GM12878 (cell line): ENCODE data around the gene APOL4. TPM values are rescaled to one million over a fixed set of nuclear protein-coding genes. Genes with fewer than 3 reads are reported as not detected.

ENCODE experiments used
- ATAC-seq: fragments of 200-7000 bp; cut with Tn5 transposase; 3 replicates; pipeline ENCODE4 v1.9.1; 2020; ENCODE audit warnings: mild to moderate bottlenecking, moderate library complexity
- BruUV-seq: library from RNA; stranded (reverse); fragments of 400-500 nt; replicated peaks from 2 replicates; lab custom pipeline; 2021; lab: Mats Ljungman, UMichigan
- CTCF ChIA-PET: fragments of 300-600 bp; sonication (Branson Sonifier 250); formaldehyde crosslinking; extraction: SDS; loops from one replicate; lab custom pipeline; 2021; ENCODE audit warnings: inconsistent platforms; lab: Yijun Ruan, JAX
- POLR2A ChIA-PET: fragments of 350-600 bp; formaldehyde crosslinking; extraction: SDS; loops from one replicate; lab custom pipeline; 2021; ENCODE audit warnings: inconsistent platforms; lab: Charles Lee
- RAD21 ChIA-PET: fragments of 300-600 bp; sonication (Branson Sonifier 250); formaldehyde crosslinking; loops from one replicate; lab custom pipeline; 2023; ENCODE audit warnings: antibody characterized with exemption; ENCODE audit not compliant: unreplicated experiment; lab: Charles Lee
- SMC1A ChIA-PET: fragments of 300-600 bp; sonication (Branson Sonifier 250); formaldehyde crosslinking; loops from one replicate; lab custom pipeline; 2023; ENCODE audit not compliant: unreplicated experiment, uncharacterized antibody; lab: Charles Lee
- DNase-seq: peaks from one replicate; pipeline ENCODE4 v3.0.0-alpha.2; 2011; ENCODE audit warnings: low read depth, low spot score
- FAIRE-seq: peaks from 3 replicates; lab custom pipeline; 2011; peaks lifted over from hg19 to GRCh38; lab: Jason Lieb, UNC
- H2AFZ ChIP-seq: 2 replicates; pipeline ENCODE4 v1.6.0; 2011; ENCODE audit warnings: low read depth, low read length, control low read depth; ENCODE audit not compliant: control insufficient read depth
- H3K27ac ChIP-seq: 2 replicates; pipeline ENCODE4 v1.5.1; 2011; ENCODE audit warnings: control low read depth; ENCODE audit not compliant: control insufficient read depth, insufficient read depth
- H3K27me3 ChIP-seq, 2 experiments: replicated peaks in 1 of 2; 2 replicates each; pipeline versions ENCODE4 v1.6.0 to v1.6.1; 2011; ENCODE audit warnings: low read length in 1 of 2; ENCODE audit not compliant: control insufficient read depth in 2 of 2, insufficient read depth in 2 of 2
- H3K36me3 ChIP-seq, 2 experiments: 2 replicates each; pipeline ENCODE4 v1.5.1; 2011; ENCODE audit warnings: low read length in 1 of 2; ENCODE audit not compliant: control insufficient read depth in 2 of 2, insufficient read depth in 2 of 2
- H3K4me1 ChIP-seq: 2 replicates; pipeline ENCODE4 v1.6.1; 2011; ENCODE audit warnings: mild to moderate bottlenecking, low read length, moderate library complexity, mixed read lengths; ENCODE audit not compliant: control insufficient read depth, insufficient read depth
- H3K4me2 ChIP-seq: 2 replicates; pipeline ENCODE4 v1.6.0; 2011; ENCODE audit warnings: control low read depth; ENCODE audit not compliant: control insufficient read depth, insufficient read depth
- H3K4me3 ChIP-seq: fragments of 200-600 bp; sonication (generic); 2 replicates; pipeline ENCODE4 v1.5.1; 2016
- H3K79me2 ChIP-seq: 2 replicates; pipeline ENCODE4 v1.6.0; 2011; ENCODE audit warnings: low read length; ENCODE audit not compliant: control insufficient read depth, insufficient read depth
- H3K9ac ChIP-seq: 2 replicates; pipeline ENCODE4 v1.8.0; 2011; ENCODE audit warnings: low read length, control low read depth, mixed read lengths; ENCODE audit not compliant: control insufficient read depth, insufficient read depth
- H3K9me3 ChIP-seq: replicated peaks from 3 replicates; pipeline ENCODE4 v1.5.1; 2011; ENCODE audit warnings: mild to moderate bottlenecking, low read length; ENCODE audit not compliant: control insufficient read depth, insufficient read depth
- H4K20me1 ChIP-seq: 2 replicates; pipeline ENCODE4 v1.6.0; 2011; ENCODE audit not compliant: control insufficient read depth, insufficient read depth
- BHLHE40 ChIP-seq, 2 experiments: fragments of 450-650 bp in 1 of 2; IDR thresholded peaks; 2 replicates each; pipeline ENCODE4 v1.6.1; 2011 to 2017; ENCODE audit warnings: low read depth in 2 of 2, borderline replicate concordance in 1 of 2, improper control_type of control experiment in 1 of 2, low read length in 1 of 2, mild to moderate bottlenecking in 1 of 2
- CBX3 ChIP-seq: fragments of 200-600 bp; sonication (generic); IDR thresholded peaks from 2 replicates; pipeline ENCODE4 v1.6.1; 2016; ENCODE audit warnings: low read depth, borderline replicate concordance
- FOS ChIP-seq: IDR thresholded peaks from 3 replicates; pipeline ENCODE4 v1.6.1; 2011; ENCODE audit warnings: borderline replicate concordance; ENCODE audit not compliant: insufficient read length; ENCODE audit errors: extremely low read depth
- GABPA ChIP-seq: IDR thresholded peaks from 2 replicates; pipeline ENCODE4 v1.6.1; 2014; ENCODE audit warnings: antibody characterized with exemption, low read depth, mild to moderate bottlenecking, inconsistent platforms
- KDM1A ChIP-seq: fragments of 200-600 bp; sonication (generic); IDR thresholded peaks from 2 replicates; pipeline ENCODE4 v1.6.1; 2016; ENCODE audit warnings: borderline replicate concordance
- KLF5 ChIP-seq: fragments of 450-650 bp; IDR thresholded peaks from 2 replicates; pipeline ENCODE4 v1.6.1; 2014; ENCODE audit warnings: mild to moderate bottlenecking; ENCODE audit not compliant: partially characterized antibody
- LARP7 ChIP-seq: fragments of 450-650 bp; IDR thresholded peaks from 2 replicates; pipeline ENCODE4 v1.6.1; 2017; ENCODE audit warnings: mild to moderate bottlenecking
- RAD51 ChIP-seq: fragments of 450-650 bp; IDR thresholded peaks from 2 replicates; pipeline ENCODE4 v1.6.1; 2016; ENCODE audit warnings: moderate library complexity, mild to moderate bottlenecking, inconsistent platforms
- SIN3A ChIP-seq: IDR thresholded peaks from 2 replicates; pipeline ENCODE4 v1.6.1; 2012; ENCODE audit warnings: low read depth, low read length, improper control_type of control experiment
- ZBTB11 ChIP-seq: fragments of 450-650 bp; formaldehyde crosslinking; IDR thresholded peaks from 2 replicates; pipeline ENCODE4 v1.5.0; 2022; ENCODE audit warnings: mild to moderate bottlenecking, missing genetic modification characterization
- ZNF622 ChIP-seq: fragments of 450-650 bp; IDR thresholded peaks from 2 replicates; pipeline ENCODE4 v1.6.1; 2017; ENCODE audit warnings: mild to moderate bottlenecking, inconsistent platforms
- WGBS: methylation state at CpG from one replicate; pipeline ENCODE4 v1.1.6; 2016; ENCODE audit warnings: low lambda C conversion rate; ENCODE audit not compliant: insufficient replicate concordance, insufficient coverage; ENCODE audit errors: missing lambda C conversion rate; 5-methylcytosine and 5-hydroxymethylcytosine counted together
- in situ Hi-C: fragments of 300-500 bp; cut with MboI; formaldehyde crosslinking; loops from 9 replicates; pipeline ENCODE4 v1.14.3; 2018; ENCODE audit warnings: mixed read lengths
- intact Hi-C: fragments of 100-400 bp; cut with micrococcal nuclease; formaldehyde crosslinking; loops from one replicate; pipeline ENCODE4 v1.14.2; 2022; ENCODE audit not compliant: unreplicated experiment
- polyA plus RNA-seq, 11 experiments: library from polyadenylated mRNA; depleted of rRNA in 4 of 11; unstranded in 6 of 11; stranded (reverse) in 5 of 11; fragments of >200 nt; fragmentation: Nextera tagmentation in 4 of 11; fragmentation: Illumina TruSeq in 1 of 11; extraction: Ambion mirVana in 4 of 11; extraction: Trizol in 1 of 11; gene quantifications; 1 replicate in 1 of 11; 2 replicates in 10 of 11; pipeline versions ENCODE4 v1.2.1 to v1.2.3, GENCODE V29; 2011 to 2016; ENCODE audit warnings: inconsistent platforms in 2 of 11, missing spikeins in 2 of 11, low read depth in 1 of 11
- total RNA-seq, 4 experiments: library from RNA; depleted of rRNA in 3 of 4; stranded (reverse); fragments of >200 nt in 3 of 4; fragmentation: Illumina TruSeq in 1 of 4; extraction: Trizol in 1 of 4; gene quantifications; 2 replicates each; pipeline versions ENCODE4 v1.2.1 to v1.2.3, GENCODE V29; 2013 to 2021
- TF ChIP-seq, protein P1 (sequence below): fragments of 450-650 bp; IDR thresholded peaks from 2 replicates; pipeline ENCODE4 v1.6.1; 2017; ENCODE audit warnings: low read depth, mild to moderate bottlenecking, moderate library complexity
- TF ChIP-seq, protein P2 (sequence below), 3 experiments: IDR thresholded peaks in 2 of 3; conservative IDR thresholded peaks in 1 of 3; 2 replicates each; pipeline ENCODE4 v1.5.1; 2011; ENCODE audit warnings: low read depth in 3 of 3, low read length in 3 of 3, mild to moderate bottlenecking in 3 of 3, control low read depth in 2 of 3, moderate library complexity in 2 of 3, inconsistent platforms in 1 of 3, mixed read lengths in 1 of 3; ENCODE audit not compliant: control insufficient read depth in 2 of 3, insufficient read depth in 1 of 3; ENCODE audit errors: extremely low read depth in 1 of 3
- TF ChIP-seq, protein P3 (sequence below): fragments of 450-650 bp; IDR thresholded peaks from 2 replicates; pipeline ENCODE4 v1.6.1; 2016; ENCODE audit warnings: mild to moderate bottlenecking

APOL4 gene
- total and polyA plus RNA-seq, 10 of the 15 experiments (the other 5 are each of a cell fraction or from before 2014, with no cell fraction given): 0.03 to 0.24 (median 0.19) TPM; not detected in 7

DNA sequence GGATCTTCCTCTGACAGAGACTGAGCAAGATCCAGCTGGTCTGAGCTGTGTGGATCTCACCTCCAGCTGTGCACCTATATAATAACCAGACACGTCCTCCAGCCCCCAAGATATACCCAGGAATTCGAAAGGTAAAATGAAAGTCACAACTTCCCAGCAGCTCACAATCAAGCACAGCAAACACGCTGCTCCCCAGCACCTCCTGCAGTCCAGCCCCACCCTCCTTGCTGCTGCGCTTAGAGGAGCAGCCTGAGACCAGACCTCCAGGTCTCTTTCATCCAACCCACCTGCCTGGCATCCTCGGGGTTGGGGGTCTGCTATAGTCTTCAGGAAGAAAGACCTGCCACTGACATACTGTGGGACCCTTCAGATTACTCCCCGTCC is 3.0 kb upstream of the APOL4 start:
- no peak overlapping the region for H3K27ac ChIP-seq
- no peak overlapping the region for H3K4me3 ChIP-seq
- H4K20me1 ChIP-seq: no peaks in the 10 kb centered on the region
- intact Hi-C loops (no loop called here), in situ Hi-C loops (no loop called here)
- DNase-seq: no peak
- no peak overlapping the region for H3K9ac ChIP-seq
- H2AFZ ChIP-seq: no peak overlapping the region
- no peaks in the 10 kb centered on the region for H3K36me3 ChIP-seq
- no peaks in the 10 kb centered on the region for H3K4me1 ChIP-seq
- no peak overlapping the region for H3K4me2 ChIP-seq
- CTCF ChIA-PET: interaction anchor here (1.1 to 1.9 kb wide), 3 partner anchors 10 to 17 kb away, joined by 5 to 7 read pairs (median 6); no protein-coding TSS in a partner anchor
- BruUV-seq: no TSS peak
- POLR2A ChIA-PET: no interaction called here
- FAIRE-seq: no peak
- H3K79me2 ChIP-seq: no peaks in the 10 kb centered on the region
- ATAC-seq: no peak
- no peaks in the 10 kb centered on the region for H3K27me3 ChIP-seq
- 44% methylated on average over 6 of the region's 6 CpGs for WGBS
- RAD21 ChIA-PET: interaction anchor here (1.0 kb wide), 1 partner anchor 9 kb away, joined by 3 read pairs; no protein-coding TSS in a partner anchor
- SMC1A ChIA-PET: interaction anchor here (0.6 to 1.6 kb wide), 4 partner anchors 9 to 35 kb away, joined by 3 to 5 read pairs (median 4); partner anchors contain the start of gene APOL2
- H3K9me3 ChIP-seq: 0 out of 3 replicates have a peak, but pooled peaks cover under 1% of the 10 kb centered on the region
- TF ChIP-seq, protein P1, sequence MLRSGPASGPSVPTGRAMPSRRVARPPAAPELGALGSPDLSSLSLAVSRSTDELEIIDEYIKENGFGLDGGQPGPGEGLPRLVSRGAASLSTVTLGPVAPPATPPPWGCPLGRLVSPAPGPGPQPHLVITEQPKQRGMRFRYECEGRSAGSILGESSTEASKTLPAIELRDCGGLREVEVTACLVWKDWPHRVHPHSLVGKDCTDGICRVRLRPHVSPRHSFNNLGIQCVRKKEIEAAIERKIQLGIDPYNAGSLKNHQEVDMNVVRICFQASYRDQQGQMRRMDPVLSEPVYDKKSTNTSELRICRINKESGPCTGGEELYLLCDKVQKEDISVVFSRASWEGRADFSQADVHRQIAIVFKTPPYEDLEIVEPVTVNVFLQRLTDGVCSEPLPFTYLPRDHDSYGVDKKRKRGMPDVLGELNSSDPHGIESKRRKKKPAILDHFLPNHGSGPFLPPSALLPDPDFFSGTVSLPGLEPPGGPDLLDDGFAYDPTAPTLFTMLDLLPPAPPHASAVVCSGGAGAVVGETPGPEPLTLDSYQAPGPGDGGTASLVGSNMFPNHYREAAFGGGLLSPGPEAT: no peak
- TF ChIP-seq LARP7 (no peak), FOS (no peak), SIN3A (no peak), RAD51 (no peak), KDM1A (no peak), CBX3 (no peak), BHLHE40 (IDR thresholded peaks at IDR 0.05; ENCODE audit: borderline replicate concordance in 1 of 2, low read depth in 2 of 2, low read length in 1 of 2) (no peak), ZBTB11 (CRISPR knock-in tag) (no peak), ZNF622 (no peak), GABPA (no peak), KLF5 (no peak)
- TF ChIP-seq, protein P2, sequence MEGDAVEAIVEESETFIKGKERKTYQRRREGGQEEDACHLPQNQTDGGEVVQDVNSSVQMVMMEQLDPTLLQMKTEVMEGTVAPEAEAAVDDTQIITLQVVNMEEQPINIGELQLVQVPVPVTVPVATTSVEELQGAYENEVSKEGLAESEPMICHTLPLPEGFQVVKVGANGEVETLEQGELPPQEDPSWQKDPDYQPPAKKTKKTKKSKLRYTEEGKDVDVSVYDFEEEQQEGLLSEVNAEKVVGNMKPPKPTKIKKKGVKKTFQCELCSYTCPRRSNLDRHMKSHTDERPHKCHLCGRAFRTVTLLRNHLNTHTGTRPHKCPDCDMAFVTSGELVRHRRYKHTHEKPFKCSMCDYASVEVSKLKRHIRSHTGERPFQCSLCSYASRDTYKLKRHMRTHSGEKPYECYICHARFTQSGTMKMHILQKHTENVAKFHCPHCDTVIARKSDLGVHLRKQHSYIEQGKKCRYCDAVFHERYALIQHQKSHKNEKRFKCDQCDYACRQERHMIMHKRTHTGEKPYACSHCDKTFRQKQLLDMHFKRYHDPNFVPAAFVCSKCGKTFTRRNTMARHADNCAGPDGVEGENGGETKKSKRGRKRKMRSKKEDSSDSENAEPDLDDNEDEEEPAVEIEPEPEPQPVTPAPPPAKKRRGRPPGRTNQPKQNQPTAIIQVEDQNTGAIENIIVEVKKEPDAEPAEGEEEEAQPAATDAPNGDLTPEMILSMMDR (IDR thresholded peaks at IDR 0.05 in 2 of 3, conservative IDR thresholded peaks at IDR 0.05 in 1 of 3; ENCODE audit: control insufficient read depth in 2 of 3, extremely low read depth in 1 of 3, insufficient read depth in 1 of 3, low read depth in 3 of 3, low read length in 3 of 3): no peak
- TF ChIP-seq, protein P3, sequence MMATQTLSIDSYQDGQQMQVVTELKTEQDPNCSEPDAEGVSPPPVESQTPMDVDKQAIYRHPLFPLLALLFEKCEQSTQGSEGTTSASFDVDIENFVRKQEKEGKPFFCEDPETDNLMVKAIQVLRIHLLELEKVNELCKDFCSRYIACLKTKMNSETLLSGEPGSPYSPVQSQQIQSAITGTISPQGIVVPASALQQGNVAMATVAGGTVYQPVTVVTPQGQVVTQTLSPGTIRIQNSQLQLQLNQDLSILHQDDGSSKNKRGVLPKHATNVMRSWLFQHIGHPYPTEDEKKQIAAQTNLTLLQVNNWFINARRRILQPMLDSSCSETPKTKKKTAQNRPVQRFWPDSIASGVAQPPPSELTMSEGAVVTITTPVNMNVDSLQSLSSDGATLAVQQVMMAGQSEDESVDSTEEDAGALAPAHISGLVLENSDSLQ: no peak
